BLaER1 treated with 17β-estradiol and CSF1 and Interleukin-3, amounts not matched to agents 10 nM and 100 nM (cell line): Measurements from ENCODE around the gene STK36.

Experiments
- H3K27ac ChIP-seq, 11 experiments: shearing (Covaris generic); formaldehyde crosslinking; 2 replicates each; pipeline ENCODE4 v1.8.1; 2022
- H3K27me3 ChIP-seq, 11 experiments: shearing (Covaris generic); formaldehyde crosslinking; 2 replicates each; pipeline ENCODE4 v1.8.1; 2022
- H3K36me3 ChIP-seq, 11 experiments: shearing (Covaris generic); formaldehyde crosslinking; 2 replicates each; pipeline ENCODE4 v1.8.1; 2022
- H3K4me1 ChIP-seq, 10 experiments: shearing (Covaris generic); formaldehyde crosslinking; 2 replicates each; pipeline ENCODE4 v1.8.1; 2022
- H3K4me2 ChIP-seq, 11 experiments: shearing (Covaris generic); formaldehyde crosslinking; 2 replicates each; pipeline ENCODE4 v1.8.1; 2022
- H3K4me3 ChIP-seq, 10 experiments: shearing (Covaris generic); formaldehyde crosslinking; 2 replicates each; pipeline ENCODE4 v1.8.1; 2022
- H3K9ac ChIP-seq, 11 experiments: shearing (Covaris generic); formaldehyde crosslinking; 2 replicates each; pipeline ENCODE4 v1.8.1; 2022
- H3K9me3 ChIP-seq, 11 experiments: shearing (Covaris generic); formaldehyde crosslinking; replicated peaks in 1 of 11; 2 replicates each; pipeline ENCODE4 v1.8.1; 2022
- H4K20me1 ChIP-seq, 11 experiments: shearing (Covaris generic); formaldehyde crosslinking; 2 replicates each; pipeline ENCODE4 v1.8.1; 2022
- Cebpa-rat ChIP-seq, 11 experiments: shearing (Covaris generic); IDR thresholded peaks; 2 replicates each; pipeline ENCODE4 v1.8.1; 2022

STK36 gene

GRCh38 chr2:218719457-218719856 is 47.6 kb downstream of the STK36 start:
- no peak overlapping the region for H3K4me3 ChIP-seq
- no peak for TF ChIP-seq Cebpa-rat (IDR thresholded peaks at IDR 0.05)
- H3K9ac ChIP-seq, result no peak overlapping the region
- peaks cover 7 to 80% (median 23%) of the 10 kb centered on the region in 10 experiments; a peak in 16 of 20 replicates for H3K4me1 ChIP-seq
- no peaks in the 10 kb centered on the region for H3K27me3 ChIP-seq
- H3K4me2 ChIP-seq, result peak overlapping the region in 1 of 11 experiments; percentile 14; a peak in 2 of 22 replicates
- peaks cover 46 to 75% (median 59%) of the 10 kb centered on the region in 11 experiments for H3K36me3 ChIP-seq
- no peak overlapping the region for H3K27ac ChIP-seq
- peaks cover 0 to 92% (median 50%) of the 10 kb centered on the region in 11 experiments; a peak in 19 of 22 replicates for H4K20me1 ChIP-seq
- H3K9me3 ChIP-seq, result peaks cover 0 to 5% (median under 1%) of the 10 kb centered on the region in 11 experiments; a peak in 11 of 22 replicates

GRCh38 chr2:218720048-218721041 is 48.5 kb downstream of the STK36 start:
- peaks cover 7 to 75% (median 22%) of the 10 kb centered on the region in 10 experiments; a peak in 16 of 20 replicates for H3K4me1 ChIP-seq
- no peak overlapping the region for H3K9ac ChIP-seq
- H3K9me3 ChIP-seq, result peaks cover 5 to 13% (median 10%) of the 10 kb centered on the region in 11 experiments
- no peak overlapping the region for H3K27ac ChIP-seq
- no peak overlapping the region for H3K4me3 ChIP-seq
- peaks cover 0 to 87% (median 50%) of the 10 kb centered on the region in 11 experiments; a peak in 19 of 22 replicates for H4K20me1 ChIP-seq
- H3K27me3 ChIP-seq, result no peaks in the 10 kb centered on the region
- H3K4me2 ChIP-seq, result peak overlapping the region in 1 of 11 experiments; percentile 71; a peak in 2 of 22 replicates
- peaks cover 52 to 75% (median 65%) of the 10 kb centered on the region in 11 experiments for H3K36me3 ChIP-seq
- no peak for TF ChIP-seq Cebpa-rat (IDR thresholded peaks at IDR 0.05)

GRCh38 chr2:218721488-218721887 is 49.6 kb downstream of the STK36 start:
- peaks cover 54 to 75% (median 65%) of the 10 kb centered on the region in 11 experiments for H3K36me3 ChIP-seq
- peak overlapping the region in 1 of 11 experiments; percentile 50; a peak in 1 of 22 replicates for H3K27ac ChIP-seq
- H3K9ac ChIP-seq, result no peak overlapping the region
- H3K4me2 ChIP-seq, result peak overlapping the region in 2 of 11 experiments; percentile 54 to 71; a peak in 3 of 22 replicates
- H3K27me3 ChIP-seq, result no peaks in the 10 kb centered on the region
- peaks cover 7 to 73% (median 22%) of the 10 kb centered on the region in 10 experiments; a peak in 16 of 20 replicates for H3K4me1 ChIP-seq
- peaks cover 0 to 83% (median 50%) of the 10 kb centered on the region in 11 experiments; a peak in 19 of 22 replicates for H4K20me1 ChIP-seq
- TF ChIP-seq Cebpa-rat (IDR thresholded peaks at IDR 0.05), result no peak
- H3K9me3 ChIP-seq, result peaks cover 17 to 25% (median 21%) of the 10 kb centered on the region in 11 experiments
- no peak overlapping the region for H3K4me3 ChIP-seq

GRCh38 chr2:218721934-218722333 is 50.0 kb downstream of the STK36 start:
- Histone ChIP-seq H3K27me3 (no peaks in the 10 kb centered on the region), H3K36me3 (peaks cover 55 to 75% (median 65%) of the 10 kb centered on the region in 11 experiments), H3K9ac (peak overlapping the region in 1 of 11 experiments; percentile 49; a peak in 1 of 22 replicates), H4K20me1 (peaks cover 0 to 79% (median 50%) of the 10 kb centered on the region in 11 experiments; a peak in 19 of 22 replicates), H3K4me2 (peak overlapping the region in 2 of 11 experiments; percentile 54 to 71; a peak in 3 of 22 replicates), H3K4me3 (no peak overlapping the region), H3K9me3 (peaks cover 21 to 29% (median 26%) of the 10 kb centered on the region in 11 experiments), H3K4me1 (peaks cover 7 to 70% (median 21%) of the 10 kb centered on the region in 10 experiments; a peak in 16 of 20 replicates), H3K27ac (peak overlapping the region in 2 of 11 experiments; percentile 16 to 50; a peak in 2 of 22 replicates)
- no peak for TF ChIP-seq Cebpa-rat (IDR thresholded peaks at IDR 0.05)

GRCh38 chr2:218722419-218722818 is 50.5 kb downstream of the STK36 start:
- Histone ChIP-seq H3K27ac (peak overlapping the region in 3 of 11 experiments; percentile 16 to 50 (median 23); a peak in 4 of 22 replicates), H3K27me3 (no peaks in the 10 kb centered on the region), H3K9ac (peak overlapping the region in 2 of 11 experiments; percentile 1 to 49; a peak in 1 of 22 replicates), H4K20me1 (peaks cover 0 to 74% (median 50%) of the 10 kb centered on the region in 11 experiments; a peak in 19 of 22 replicates), H3K36me3 (peaks cover 55 to 75% (median 65%) of the 10 kb centered on the region in 11 experiments), H3K4me1 (peaks cover 3 to 65% (median 16%) of the 10 kb centered on the region in 10 experiments; a peak in 16 of 20 replicates), H3K4me2 (peak overlapping the region in 3 of 11 experiments; percentile 29 to 71 (median 54); a peak in 5 of 22 replicates), H3K4me3 (no peak overlapping the region), H3K9me3 (peaks cover 26 to 34% (median 30%) of the 10 kb centered on the region in 11 experiments)
- no peak for TF ChIP-seq Cebpa-rat (IDR thresholded peaks at IDR 0.05)

- peak overlapping the region in 3 of 11 experiments; percentile 29 to 71 (median 54); a peak in 5 of 22 replicates for H3K4me2 ChIP-seq
- H3K9me3 ChIP-seq, result peaks cover 31 to 40% (median 35%) of the 10 kb centered on the region in 11 experiments
- no peaks in the 10 kb centered on the region for H3K27me3 ChIP-seq
- H3K9ac ChIP-seq, result peak overlapping the region in 2 of 11 experiments; percentile 1 to 49; a peak in 1 of 22 replicates
- peaks cover 0 to 59% (median 10%) of the 10 kb centered on the region in 10 experiments; a peak in 13 of 20 replicates for H3K4me1 ChIP-seq
- H4K20me1 ChIP-seq, result peaks cover 0 to 67% (median 44%) of the 10 kb centered on the region in 11 experiments; a peak in 19 of 22 replicates
- TF ChIP-seq Cebpa-rat (IDR thresholded peaks at IDR 0.05), result no peak
- peak overlapping the region in 3 of 11 experiments; percentile 16 to 50 (median 23); a peak in 4 of 22 replicates for H3K27ac ChIP-seq
- peaks cover 53 to 73% (median 64%) of the 10 kb centered on the region in 11 experiments for H3K36me3 ChIP-seq
- peak overlapping the region in 1 of 10 experiments; percentile 0; a peak in 1 of 20 replicates for H3K4me3 ChIP-seq
Measured at GRCh38 chr2:218722876-218723785, 51.2 kb downstream of the STK36 start.

GRCh38 chr2:218726004-218726574 is 54.2 kb downstream of the STK36 start:
- no peak overlapping the region for H3K27ac ChIP-seq
- H4K20me1 ChIP-seq, result peaks cover 0 to 44% (median 19%) of the 10 kb centered on the region in 11 experiments; a peak in 17 of 22 replicates
- no peak overlapping the region; a peak in 1 of 20 replicates for H3K4me3 ChIP-seq
- H3K9ac ChIP-seq, result no peak overlapping the region
- peaks cover 0 to 67% (median 3%) of the 10 kb centered on the region in 10 experiments; a peak in 9 of 20 replicates for H3K4me1 ChIP-seq
- peaks cover 31 to 49% (median 39%) of the 10 kb centered on the region in 11 experiments for H3K9me3 ChIP-seq
- H3K27me3 ChIP-seq, result no peaks in the 10 kb centered on the region
- H3K36me3 ChIP-seq, result peaks cover 42 to 64% (median 56%) of the 10 kb centered on the region in 11 experiments
- H3K4me2 ChIP-seq, result no peak overlapping the region
- no peak for TF ChIP-seq Cebpa-rat (IDR thresholded peaks at IDR 0.05)
